ENCODE data around the gene RNF26.

The RNF26 gene

GRCh38 chr11:119315131-119316015 is 19.0 kb upstream of the RNF26 start:
- no peak for FAIRE-seq

GRCh38 chr11:119316016-119316728 is 18.2 kb upstream of the RNF26 start:
- FAIRE-seq (peak; percentile 94), DNase-seq (ENCODE audit: insufficient read length, low spot score) (no peak)

More at GRCh38 chr11:119315131-119316015, 19.0 kb upstream of the RNF26 start:
- DNase-seq (ENCODE audit: insufficient read length, low spot score): peak; percentile 65

GRCh38 chr11:119316729-119317591 is 17.4 kb upstream of the RNF26 start, which contains the start of gene MCAM:
Gene MCAM, minus strand, starts transcription at chr11:119317130. Its CDS starts 29 bp downstream, at chr11:119317101.
- DNase-seq (ENCODE audit: insufficient read length, low spot score): peak; percentile 68
- peak; percentile 23 for FAIRE-seq

- DNase-seq (ENCODE audit: insufficient read length, low spot score) (no peak), FAIRE-seq (peak; percentile 44)
These were observed 16.6 kb upstream of the RNF26 start for GRCh38 chr11:119317592-119318239.

- DNase-seq (ENCODE audit: insufficient read length, low spot score): peak; percentile 58
- FAIRE-seq: peak; percentile 9
These were observed 15.8 kb upstream of the RNF26 start for GRCh38 chr11:119318240-119319135.

- FAIRE-seq (no peak), DNase-seq (ENCODE audit: insufficient read length, low spot score) (no peak)
These were observed 15.1 kb upstream of the RNF26 start for GRCh38 chr11:119319136-119319699.

GRCh38 chr11:119319700-119320239 is 14.6 kb upstream of the RNF26 start:
- DNase-seq (ENCODE audit: insufficient read length, low spot score) (no peak), FAIRE-seq (no peak)

- DNase-seq (ENCODE audit: insufficient read length, low spot score) (no peak), FAIRE-seq (no peak)
These were observed 14.0 kb upstream of the RNF26 start for GRCh38 chr11:119320240-119320775.

GRCh38 chr11:119320776-119321524 is 13.4 kb upstream of the RNF26 start:
- FAIRE-seq (no peak), DNase-seq (ENCODE audit: insufficient read length, low spot score) (no peak)

- FAIRE-seq (no peak), DNase-seq (ENCODE audit: insufficient read length, low spot score) (no peak)
These were observed 12.0 kb upstream of the RNF26 start for GRCh38 chr11:119322360-119322739.

GRCh38 chr11:119322921-119323531 is 11.3 kb upstream of the RNF26 start:
- no peak for FAIRE-seq
- DNase-seq (ENCODE audit: insufficient read length, low spot score): no peak

GRCh38 chr11:119323532-119324033 is 10.7 kb upstream of the RNF26 start:
- FAIRE-seq (no peak), DNase-seq (ENCODE audit: insufficient read length, low spot score) (peak; percentile 59)

- FAIRE-seq (no peak), DNase-seq (ENCODE audit: insufficient read length, low spot score) (no peak)
These were observed 10.1 kb upstream of the RNF26 start for GRCh38 chr11:119324189-119324588.

GRCh38 chr11:119329320-119329719 is 5.0 kb upstream of the RNF26 start:
- FAIRE-seq (no peak), DNase-seq (ENCODE audit: insufficient read length, low spot score) (no peak)

GRCh38 chr11:119330237-119330636 is 4.1 kb upstream of the RNF26 start:
- DNase-seq (ENCODE audit: insufficient read length, low spot score): no peak
- no peak for FAIRE-seq

GRCh38 chr11:119332111-119332765 is 2.1 kb upstream of the RNF26 start:
- DNase-seq (ENCODE audit: insufficient read length, low spot score): no peak
- FAIRE-seq: no peak
